ENCODE measurements around the gene NLRP3.

- TF ChIP-seq TAF1 (IDR thresholded peaks at IDR 0.05; ENCODE audit: low read depth, low read length) (no peak), POLR2A (IDR thresholded peaks at IDR 0.05; ENCODE audit: low read depth, low read length) (no peak), POLR2AphosphoS5 (IDR thresholded peaks at IDR 0.05; ENCODE audit: low read depth, low read length) (no peak)
Measured at GRCh38 chr1:247474367-247474766, 58.4 kb downstream of the NLRP3 start.
